OCI-M2 (cell line): ENCODE results near the gene PTGS2.
"Not testable (repeated sequence)": the region's sequence is repeated elsewhere in the genome, so short reads cannot be mapped to it uniquely, and the experiment has no call there.

Source experiments
- DNase-seq: peaks from one replicate; lab custom pipeline; 2025; ENCODE audit not compliant: unreplicated experiment; lab: John Stamatoyannopoulos, UW

PTGS2 gene

GRCh38 chr1:186670297-186671135 lies 9.7 kb downstream of the PTGS2 start:
- DNase-seq = no peak

GRCh38 chr1:186669784-186670183 lies 10.4 kb downstream of the PTGS2 start:
- DNase-seq = not testable (repeated sequence)

GRCh38 chr1:186664217-186664616 lies 16.0 kb downstream of the PTGS2 start:
- DNase-seq = not testable (repeated sequence)

GRCh38 chr1:186662752-186663151 lies 17.5 kb downstream of the PTGS2 start:
- DNase-seq = no peak

- DNase-seq = no peak
Measured at GRCh38 chr1:186659890-186660341, 20.3 kb downstream of the PTGS2 start.

- DNase-seq = no peak
Measured at GRCh38 chr1:186658999-186659398, 21.2 kb downstream of the PTGS2 start.

GRCh38 chr1:186657481-186657880 lies 22.7 kb downstream of the PTGS2 start:
- DNase-seq = no peak

GRCh38 chr1:186655876-186656275 lies 24.3 kb downstream of the PTGS2 start:
- no peak for DNase-seq

- no peak for DNase-seq
Measured at GRCh38 chr1:186654741-186655140, 25.5 kb downstream of the PTGS2 start.

GRCh38 chr1:186653312-186653711 lies 26.9 kb downstream of the PTGS2 start:
- no peak for DNase-seq

GRCh38 chr1:186648613-186649012 lies 31.6 kb downstream of the PTGS2 start:
- DNase-seq = no peak

GRCh38 chr1:186647985-186648384 lies 32.2 kb downstream of the PTGS2 start:
- not testable (repeated sequence) for DNase-seq

GRCh38 chr1:186643614-186644013 lies 36.6 kb downstream of the PTGS2 start:
- DNase-seq = no peak

- not testable (repeated sequence) for DNase-seq
Measured at GRCh38 chr1:186637567-186637966, 42.7 kb downstream of the PTGS2 start.

- no peak for DNase-seq
Measured at GRCh38 chr1:186636786-186637185, 43.4 kb downstream of the PTGS2 start.

- DNase-seq = no peak
Measured at GRCh38 chr1:186634511-186634910, 45.7 kb downstream of the PTGS2 start.

- no peak for DNase-seq
Measured at GRCh38 chr1:186633116-186633515, 47.1 kb downstream of the PTGS2 start.

- no peak for DNase-seq
Measured at GRCh38 chr1:186629341-186629740, 50.9 kb downstream of the PTGS2 start.

GRCh38 chr1:186628910-186629309 lies 51.3 kb downstream of the PTGS2 start:
- DNase-seq = no peak

GRCh38 chr1:186627019-186627418 lies 53.2 kb downstream of the PTGS2 start:
- no peak for DNase-seq

GRCh38 chr1:186626356-186626932 lies 53.8 kb downstream of the PTGS2 start:
- no peak for DNase-seq

- DNase-seq = no peak
Measured at GRCh38 chr1:186623551-186623950, 56.7 kb downstream of the PTGS2 start.
